Endothelial cell of umbilical vein (primary cell): ENCODE results near the gene IER5. TPM values are rescaled to one million over a fixed set of nuclear protein-coding genes. Genes with fewer than 3 reads are reported as not detected.

Source experiments
- BruUV-seq: library from RNA; stranded (reverse); fragments of 400-500 nt; replicated peaks from 2 replicates; lab custom pipeline; 2021; lab: Mats Ljungman, UMichigan
- CTCF ChIA-PET: fragments of 300-600, 350-600 bp; sonication (Branson Sonifier 250); formaldehyde crosslinking; loops from one replicate; lab custom pipeline; 2021; ENCODE audit warnings: antibody characterized with exemption, inconsistent platforms; lab: Charles Lee
- POLR2A ChIA-PET: fragments of 300-600, 350-600 bp; sonication (Branson Sonifier 250); formaldehyde crosslinking; loops from one replicate; lab custom pipeline; 2021; ENCODE audit warnings: antibody characterized with exemption, inconsistent platforms; lab: Charles Lee
- DNase-seq: peaks from one replicate; pipeline ENCODE4 v3.0.0-alpha.2; 2011; ENCODE audit warnings: low read depth, low spot score
- FAIRE-seq: peaks from 2 replicates; lab custom pipeline; 2011; peaks lifted over from hg19 to GRCh38; lab: Jason Lieb, UNC
- H2AFZ ChIP-seq: 2 replicates; pipeline ENCODE4 v1.6.0; 2012; ENCODE audit warnings: low read depth, low read length, control low read depth, inconsistent platforms
- H3K27ac ChIP-seq: 2 replicates; pipeline ENCODE4 v1.5.1; 2011; ENCODE audit warnings: low read depth, mild to moderate bottlenecking, control low read depth, low read length, moderate library complexity; ENCODE audit not compliant: insufficient read depth
- H3K27me3 ChIP-seq, 2 experiments: 2 replicates each; pipeline versions ENCODE4 v1.6.0 to v1.6.1; 2011; ENCODE audit warnings: low read length in 2 of 2, mixed read lengths in 1 of 2; ENCODE audit not compliant: control insufficient read depth in 2 of 2, insufficient read depth in 2 of 2
- H3K36me3 ChIP-seq, 2 experiments: 2 replicates in 1 of 2; 3 replicates in 1 of 2; pipeline ENCODE4 v1.5.1; 2011; ENCODE audit warnings: low read length in 2 of 2, mild to moderate bottlenecking in 1 of 2, moderate library complexity in 1 of 2; ENCODE audit not compliant: control insufficient read depth in 2 of 2, insufficient read depth in 2 of 2; ENCODE audit errors: extremely low read depth in 1 of 2
- H3K4me1 ChIP-seq: 3 replicates; pipeline ENCODE4 v1.5.1; 2011; ENCODE audit warnings: mild to moderate bottlenecking, low read length; ENCODE audit not compliant: control insufficient read depth, insufficient read depth; ENCODE audit errors: extremely low read depth
- H3K4me2 ChIP-seq: 2 replicates; pipeline ENCODE4 v1.6.1; 2011; ENCODE audit warnings: low read length, control low read depth, mixed read lengths; ENCODE audit not compliant: insufficient read depth
- H3K4me3 ChIP-seq, 3 experiments: fragments of 200-600 bp in 1 of 3; sonication (generic), shearing (Covaris generic) in 1 of 3; replicated peaks in 1 of 3; 2 replicates each; pipeline ENCODE4 v1.5.1; 2011 to 2016; ENCODE audit warnings: control low read depth in 3 of 3, low read length in 3 of 3, mild to moderate bottlenecking in 2 of 3, inconsistent platforms in 1 of 3, low read depth in 1 of 3, moderate library complexity in 1 of 3; ENCODE audit not compliant: insufficient read depth in 1 of 3
- H3K79me2 ChIP-seq: 2 replicates; pipeline ENCODE4 v1.6.0; 2012; ENCODE audit warnings: low read length, inconsistent platforms; ENCODE audit not compliant: control insufficient read depth, insufficient read depth
- H3K9ac ChIP-seq: replicated peaks from 2 replicates; pipeline ENCODE3; 2011; ENCODE audit warnings: low read length, control low read depth; ENCODE audit not compliant: insufficient read depth; ENCODE audit errors: extremely low read depth
- H3K9me1 ChIP-seq: replicated peaks from 3 replicates; pipeline ENCODE4 v1.6.0; 2011; ENCODE audit warnings: mild to moderate bottlenecking, low read length; ENCODE audit not compliant: control insufficient read depth, insufficient read depth; ENCODE audit errors: extremely low read depth
- H3K9me3 ChIP-seq: replicated peaks from 2 replicates; pipeline ENCODE4 v1.5.1; 2012; ENCODE audit warnings: low read length, inconsistent platforms; ENCODE audit not compliant: control insufficient read depth, insufficient read depth
- H4K20me1 ChIP-seq: replicated peaks from 2 replicates; pipeline ENCODE3; 2011; ENCODE audit warnings: mild to moderate bottlenecking, low read length; ENCODE audit not compliant: control insufficient read depth, insufficient read depth; ENCODE audit errors: extremely low read depth
- CTCF ChIP-seq, 2 donors: IDR thresholded peaks; 1 replicate in 1 of 2; 2 replicates in 1 of 2; pipeline ENCODE4 v1.5.1; 2011; ENCODE audit warnings: low read length in 2 of 2, mild to moderate bottlenecking in 2 of 2, moderate library complexity in 2 of 2, control low read depth in 1 of 2, inconsistent platforms in 1 of 2, low read depth in 1 of 2; ENCODE audit not compliant: insufficient read depth in 1 of 2; ENCODE audit errors: extremely low read depth in 1 of 2
- EZH2 ChIP-seq: IDR thresholded peaks from 2 replicates; pipeline ENCODE4 v1.6.1; 2012; ENCODE audit warnings: borderline replicate concordance, low read depth, mild to moderate bottlenecking, moderate library complexity, low read length, inconsistent platforms; ENCODE audit not compliant: severe bottlenecking
- FOS ChIP-seq: IDR thresholded peaks from 2 replicates; pipeline ENCODE4 v1.6.1; 2011; ENCODE audit warnings: mild to moderate bottlenecking, low read length, moderate library complexity, borderline replicate concordance; ENCODE audit not compliant: insufficient read depth
- GATA2 ChIP-seq: IDR thresholded peaks from 2 replicates; pipeline ENCODE4 v1.7.0; 2011; ENCODE audit warnings: low read depth, mild to moderate bottlenecking, moderate library complexity, mixed read lengths, low read length; ENCODE audit not compliant: insufficient read length, insufficient read depth
- JUN ChIP-seq: IDR thresholded peaks from 2 replicates; pipeline ENCODE4 v1.6.1; 2011; ENCODE audit warnings: borderline replicate concordance, low read depth; ENCODE audit not compliant: insufficient read length, insufficient read depth
- MAX ChIP-seq: IDR thresholded peaks from 2 replicates; pipeline ENCODE4 v1.6.1; 2011; ENCODE audit not compliant: insufficient read depth, insufficient read length
- MYC ChIP-seq: IDR thresholded peaks from one replicate; pipeline ENCODE4 v1.6.1; 2011; ENCODE audit warnings: mild to moderate bottlenecking, low read depth, low read length
- POLR2A ChIP-seq: IDR thresholded peaks from 2 replicates; pipeline ENCODE4 v1.6.1; 2012; ENCODE audit warnings: low read depth, mild to moderate bottlenecking, control low read depth, low read length
- POLR2AphosphoS5 ChIP-seq: IDR thresholded peaks from 2 replicates; pipeline ENCODE4 v1.6.1; 2012; ENCODE audit warnings: low read depth, mild to moderate bottlenecking, control low read depth, low read length, moderate library complexity; ENCODE audit not compliant: insufficient read depth
- dilution Hi-C: fragments of 300-500 bp; cut with MboI; formaldehyde crosslinking; loops from one replicate; pipeline ENCODE4 v1.15.0; 2019; ENCODE audit warnings: low sequenced_read_pairs; ENCODE audit not compliant: extremely low pct_ligation_motif_present
- intact Hi-C: fragments of 100-400 bp; cut with micrococcal nuclease; formaldehyde crosslinking; loops from one replicate; pipeline ENCODE4 v1.10.0; 2022
- polyA plus RNA-seq, 4 experiments: library from polyadenylated mRNA; depleted of rRNA in 3 of 4; stranded (reverse) in 3 of 4; unstranded in 1 of 4; fragments of >200 nt; gene quantifications; 2 replicates each; pipeline versions ENCODE4 v1.2.1 to v1.2.3, GENCODE V29; 2011 to 2012; ENCODE audit warnings: missing spikeins in 1 of 4
- total RNA-seq: library from RNA; stranded (reverse); gene quantifications from 2 replicates; pipeline ENCODE4 v1.2.3, GENCODE V29; 2021

Gene IER5
- total and polyA plus RNA-seq, 2 donors (not counting 3 experiments of a cell fraction or from before 2014, with no cell fraction given), result 6.6 to 14.4 TPM

GRCh38 chr1:181079382-181079781 is 9.1 kb upstream of the IER5 start:
- no peak for FAIRE-seq
- POLR2A ChIA-PET, result interaction anchor here (1.6 kb wide), 1 partner anchor 10 kb away, joined by 3 read pairs; the partner anchor contains the start of gene IER5

More at GRCh38 chr1:181079382-181079781, 9.1 kb upstream of the IER5 start:
- dilution Hi-C loops (no loop called here), intact Hi-C loops (no loop called here)
- BruUV-seq, result no TSS peak
- no peaks in the 10 kb centered on the region for H3K79me2 ChIP-seq
- no peak overlapping the region for H3K4me3 ChIP-seq
- H3K9me3 ChIP-seq, result no peaks in the 10 kb centered on the region
- no peaks in the 10 kb centered on the region for H3K4me1 ChIP-seq
- no peak for DNase-seq
- no peak overlapping the region for H3K9ac ChIP-seq
- CTCF ChIA-PET, result interaction anchor here (0.9 to 3.2 kb wide), 5 partner anchors 10 to 198 kb away, joined by 3 to 35 read pairs (median 6); no protein-coding TSS in a partner anchor
- H3K4me2 ChIP-seq, result no peak overlapping the region
- no peak for TF ChIP-seq FOS
- TF ChIP-seq MYC, result no peak
- no peak for TF ChIP-seq EZH2
- no peak for TF ChIP-seq MAX
- no peak for TF ChIP-seq JUN
- no peak for TF ChIP-seq POLR2AphosphoS5
- TF ChIP-seq GATA2, result no peak
- no peak for TF ChIP-seq POLR2A
- no peak for TF ChIP-seq CTCF (IDR thresholded peaks at IDR 0.05; ENCODE audit: extremely low read depth in 1 of 2, insufficient read depth in 1 of 2, low read depth in 1 of 2, low read length in 2 of 2)
- H3K27ac ChIP-seq, result no peak overlapping the region
- H3K27me3 ChIP-seq, result peaks cover 11 to 23% of the 10 kb centered on the region in 2 experiments
- no peaks in the 10 kb centered on the region for H4K20me1 ChIP-seq
- H2AFZ ChIP-seq, result no peak overlapping the region
- no peaks in the 10 kb centered on the region for H3K36me3 ChIP-seq
- no peaks in the 10 kb centered on the region for H3K9me1 ChIP-seq
